HCT116 (cell line): Measurements from ENCODE around the gene SEPTIN6. TPM values are rescaled to one million over a fixed set of nuclear protein-coding genes. Genes with fewer than 3 reads are reported as not detected.

Experiments used
- ATAC-seq: fragments of 200-7000 bp; cut with Tn5 transposase; 2 replicates; pipeline ENCODE4 v1.9.1; 2020; ENCODE audit warnings: mild to moderate bottlenecking, moderate library complexity
- BruUV-seq: library from RNA; stranded (reverse); fragments of 400-500 nt; replicated peaks from 2 replicates; lab custom pipeline; 2021; lab: Mats Ljungman, UMichigan
- CTCF ChIA-PET: fragments of 300-600 bp; sonication (Branson Sonifier 250); formaldehyde crosslinking; loops from one replicate; lab custom pipeline; 2021; ENCODE audit warnings: antibody characterized with exemption; lab: Charles Lee
- POLR2A ChIA-PET: fragments of 300-600, 350-600 bp; sonication (Branson Sonifier 250); formaldehyde crosslinking; loops from one replicate; lab custom pipeline; 2021; ENCODE audit warnings: antibody characterized with exemption; lab: Charles Lee
- RAD21 ChIA-PET, 2 experiments: fragments of 300-600 bp; sonication (Branson Sonifier 250); formaldehyde crosslinking; loops; one replicate each; lab custom pipeline; 2023; ENCODE audit warnings: low total read pairs in 2 of 2; ENCODE audit not compliant: uncharacterized antibody in 2 of 2, unreplicated experiment in 2 of 2, low non-redundant PET in 1 of 2; lab: Charles Lee
- DNase-seq: peaks from one replicate; pipeline ENCODE4 v3.0.0-alpha.2; 2010; ENCODE audit warnings: low read depth, low spot score
- H2AFZ ChIP-seq: fragments of 200-600 bp; shearing (Covaris generic), sonication (generic); 2 replicates; pipeline ENCODE4 v1.6.1; 2017; ENCODE audit warnings: low read depth, mixed run types, mixed read lengths, antibody characterized with exemption, low read length; ENCODE audit not compliant: poor library complexity, severe bottlenecking
- H3K27ac ChIP-seq: 2 replicates; pipeline ENCODE4 v1.5.1; 2012; ENCODE audit warnings: low read depth, low read length
- H3K27me3 ChIP-seq: fragments of 200-600 bp; sonication (generic); 2 replicates; pipeline ENCODE4 v1.6.1; 2016; ENCODE audit warnings: mixed run types, low read length, mixed read lengths; ENCODE audit not compliant: insufficient read depth
- H3K36me3 ChIP-seq, 2 experiments: fragments of 200-500 bp in 1 of 2; fragments of 200-600 bp in 1 of 2; sonication (Bioruptor generic) in 1 of 2; sonication (generic) in 1 of 2; 2 replicates each; pipeline versions ENCODE4 v1.5.1 to v1.6.1; 2014 to 2016; ENCODE audit warnings: low read length in 2 of 2, inconsistent platforms in 1 of 2, mixed read lengths in 1 of 2, mixed run types in 1 of 2; ENCODE audit not compliant: insufficient read depth in 2 of 2, control insufficient read depth in 1 of 2
- H3K4me1 ChIP-seq, 2 experiments: fragments of 200-600 bp in 1 of 2; sonication (generic) in 1 of 2; 2 replicates each; pipeline versions ENCODE4 v1.5.1 to v1.6.1; 2012 to 2017; ENCODE audit warnings: low read length in 2 of 2, inconsistent platforms in 1 of 2, mild to moderate bottlenecking in 1 of 2, mixed read lengths in 1 of 2, mixed run types in 1 of 2, moderate library complexity in 1 of 2; ENCODE audit not compliant: insufficient read depth in 2 of 2, control insufficient read depth in 1 of 2
- H3K4me2 ChIP-seq: fragments of 200-600 bp; sonication (generic); 2 replicates; pipeline ENCODE4 v1.6.1; 2017; ENCODE audit warnings: mixed run types, low read length, mixed read lengths
- H3K4me3 ChIP-seq, 2 experiments: fragments of 200-600 bp in 1 of 2; sonication (generic) in 1 of 2; replicated peaks in 1 of 2; 2 replicates each; pipeline ENCODE4 v1.5.1; 2011 to 2016; ENCODE audit warnings: low read length in 2 of 2, control low read depth in 1 of 2, low read depth in 1 of 2, mild to moderate bottlenecking in 1 of 2, mixed read lengths in 1 of 2, mixed run types in 1 of 2
- H3K79me2 ChIP-seq: fragments of 200-600 bp; sonication (generic); 2 replicates; pipeline ENCODE4 v1.6.1; 2017; ENCODE audit warnings: mild to moderate bottlenecking, mixed run types, low read length, moderate library complexity, mixed read lengths; ENCODE audit not compliant: insufficient read depth
- H3K9ac ChIP-seq: fragments of 200-600 bp; sonication (generic); 2 replicates; pipeline ENCODE4 v1.6.1; 2016; ENCODE audit warnings: low read length, mixed read lengths
- H3K9me2 ChIP-seq: fragments of 200-600 bp; sonication (generic), shearing (Covaris generic); 2 replicates; pipeline ENCODE4 v1.6.1; 2017; ENCODE audit warnings: mixed run types, mild to moderate bottlenecking, moderate library complexity; ENCODE audit not compliant: insufficient read depth
- H3K9me3 ChIP-seq, 2 experiments: fragments of 200-500 bp in 1 of 2; fragments of 200-600 bp in 1 of 2; sonication (Bioruptor generic) in 1 of 2; sonication (generic) in 1 of 2; 2 replicates each; pipeline ENCODE4 v1.6.1; 2014 to 2017; ENCODE audit warnings: low read length in 2 of 2, mixed read lengths in 2 of 2, inconsistent platforms in 1 of 2, low read depth in 1 of 2, mild to moderate bottlenecking in 1 of 2, mixed run types in 1 of 2, moderate library complexity in 1 of 2; ENCODE audit not compliant: control insufficient read depth in 1 of 2, insufficient read depth in 1 of 2
- H4K20me1 ChIP-seq: fragments of 200-600 bp; sonication (generic), shearing (Covaris generic); 2 replicates; pipeline ENCODE4 v1.6.1; 2017; ENCODE audit warnings: mixed run types, mild to moderate bottlenecking, moderate library complexity; ENCODE audit not compliant: insufficient read depth
- CBX3 ChIP-seq: IDR thresholded peaks from 2 replicates; pipeline ENCODE4 v1.6.1; 2012; ENCODE audit warnings: low read depth
- ELF1 ChIP-seq: IDR thresholded peaks from 2 replicates; pipeline ENCODE4 v1.6.1; 2012; ENCODE audit warnings: low read depth, borderline replicate concordance
- EZH2 ChIP-seq: fragments of 200-600 bp; sonication (generic); IDR thresholded peaks from 2 replicates; pipeline ENCODE4 v1.6.1; 2017; ENCODE audit warnings: antibody characterized with exemption, mixed run types
- FOSL1 ChIP-seq: IDR thresholded peaks from 2 replicates; pipeline ENCODE4 v1.6.1; 2012; ENCODE audit warnings: low read depth
- JUND ChIP-seq: IDR thresholded peaks from 2 replicates; pipeline ENCODE4 v1.6.1; 2012
- POLR2A ChIP-seq: IDR thresholded peaks from 2 replicates; pipeline ENCODE4 v1.7.0; 2011; ENCODE audit warnings: borderline replicate concordance; ENCODE audit not compliant: insufficient read depth, insufficient read length; ENCODE audit errors: extremely low read depth
- POLR2AphosphoS5 ChIP-seq: IDR thresholded peaks from 2 replicates; pipeline ENCODE4 v1.6.1; 2011; ENCODE audit warnings: mild to moderate bottlenecking, low read depth, low read length, moderate library complexity
- REST ChIP-seq: IDR thresholded peaks from 2 replicates; pipeline ENCODE4 v1.6.1; 2012; ENCODE audit warnings: low read depth
- SP1 ChIP-seq: IDR thresholded peaks from 2 replicates; pipeline ENCODE4 v1.6.1; 2012; ENCODE audit warnings: low read depth
- ZFX ChIP-seq: fragments of 450-650 bp; IDR thresholded peaks from 2 replicates; pipeline ENCODE4 v1.6.1; 2017
- ZNF274 ChIP-seq: fragments of 200-500 bp; sonication (Bioruptor generic); IDR thresholded peaks from 2 replicates; pipeline ENCODE4 v1.6.1; 2014; ENCODE audit warnings: mild to moderate bottlenecking, low read depth, low read length, inconsistent platforms
- intact Hi-C: fragments of 100-400 bp; cut with micrococcal nuclease; formaldehyde crosslinking; loops from 2 replicates; pipeline ENCODE4 v1.10.0; 2022
- total RNA-seq: library from RNA; stranded (reverse); gene quantifications from one replicate; pipeline ENCODE4 v1.2.1, GENCODE V29; 2021; ENCODE audit not compliant: unreplicated experiment
- TF ChIP-seq, protein P1 (sequence below), 3 experiments: fragments of 200-600 bp in 1 of 3; sonication (generic) in 1 of 3; IDR thresholded peaks in 2 of 3; conservative IDR thresholded peaks in 1 of 3; 2 replicates each; pipeline ENCODE4 v1.5.1; 2012 to 2017; ENCODE audit warnings: low read depth in 2 of 3, low read length in 2 of 3, antibody characterized with exemption in 1 of 3, borderline replicate concordance in 1 of 3, control low read depth in 1 of 3, mild to moderate bottlenecking in 1 of 3, mixed read lengths in 1 of 3, mixed run types in 1 of 3, moderate library complexity in 1 of 3; ENCODE audit not compliant: insufficient read depth in 1 of 3
- TF ChIP-seq, protein P2 (sequence below): IDR thresholded peaks from 2 replicates; pipeline ENCODE4 v1.6.1; 2012

SEPTIN6 gene
- total RNA-seq, 1 experiment from 2014 or later = 10.8 TPM

DNA sequence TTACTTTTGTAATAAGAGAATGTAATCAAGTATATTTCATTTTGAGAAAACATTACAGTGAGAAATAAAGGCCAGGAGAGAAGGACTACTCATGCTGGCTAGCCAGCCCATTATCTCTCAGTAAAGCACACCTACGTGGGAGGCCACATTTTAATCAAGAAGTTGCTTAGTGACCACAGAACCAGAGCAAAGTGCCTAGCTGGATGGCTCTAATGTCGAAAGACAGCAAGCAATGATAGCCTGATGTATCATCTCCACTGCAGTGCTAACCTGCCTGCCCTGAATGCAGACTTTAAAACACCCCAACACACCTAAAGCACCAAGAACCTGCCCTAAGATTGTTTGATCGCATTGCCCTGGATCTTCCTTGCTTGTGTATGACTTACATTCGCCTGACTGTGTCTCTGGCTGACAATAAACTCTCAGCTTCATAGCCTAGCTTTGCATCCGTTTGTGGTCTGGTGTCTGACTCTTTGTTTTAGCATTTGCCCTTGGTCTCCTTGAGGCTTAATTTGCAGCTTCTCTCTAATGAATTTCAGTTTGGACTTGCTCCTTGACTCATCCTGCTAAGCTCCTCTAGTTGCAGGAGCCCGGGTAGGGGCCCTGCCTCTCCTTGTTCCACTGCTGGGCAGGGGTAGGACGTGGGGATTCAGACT, 34.1 kb upstream of the SEPTIN6 start (continued):
- TF ChIP-seq, protein P1, sequence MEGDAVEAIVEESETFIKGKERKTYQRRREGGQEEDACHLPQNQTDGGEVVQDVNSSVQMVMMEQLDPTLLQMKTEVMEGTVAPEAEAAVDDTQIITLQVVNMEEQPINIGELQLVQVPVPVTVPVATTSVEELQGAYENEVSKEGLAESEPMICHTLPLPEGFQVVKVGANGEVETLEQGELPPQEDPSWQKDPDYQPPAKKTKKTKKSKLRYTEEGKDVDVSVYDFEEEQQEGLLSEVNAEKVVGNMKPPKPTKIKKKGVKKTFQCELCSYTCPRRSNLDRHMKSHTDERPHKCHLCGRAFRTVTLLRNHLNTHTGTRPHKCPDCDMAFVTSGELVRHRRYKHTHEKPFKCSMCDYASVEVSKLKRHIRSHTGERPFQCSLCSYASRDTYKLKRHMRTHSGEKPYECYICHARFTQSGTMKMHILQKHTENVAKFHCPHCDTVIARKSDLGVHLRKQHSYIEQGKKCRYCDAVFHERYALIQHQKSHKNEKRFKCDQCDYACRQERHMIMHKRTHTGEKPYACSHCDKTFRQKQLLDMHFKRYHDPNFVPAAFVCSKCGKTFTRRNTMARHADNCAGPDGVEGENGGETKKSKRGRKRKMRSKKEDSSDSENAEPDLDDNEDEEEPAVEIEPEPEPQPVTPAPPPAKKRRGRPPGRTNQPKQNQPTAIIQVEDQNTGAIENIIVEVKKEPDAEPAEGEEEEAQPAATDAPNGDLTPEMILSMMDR (IDR thresholded peaks at IDR 0.05 in 2 of 3, conservative IDR thresholded peaks at IDR 0.05 in 1 of 3; ENCODE audit: borderline replicate concordance in 1 of 3, insufficient read depth in 1 of 3, low read depth in 2 of 3, low read length in 2 of 3) = no peak
- TF ChIP-seq FOSL1 (no peak), ZFX (no peak), CBX3 (no peak), POLR2AphosphoS5 (no peak)

- no peaks in the 10 kb centered on the region for H3K9me3 ChIP-seq
- H2AFZ ChIP-seq = no peak overlapping the region
- no TSS peak for BruUV-seq
- intact Hi-C loops = no loop called here
- H3K9me2 ChIP-seq = no peaks in the 10 kb centered on the region
- no peaks in the 10 kb centered on the region for H3K27me3 ChIP-seq
- no peak overlapping the region for H3K27ac ChIP-seq
- TF ChIP-seq REST = no peak
- no peak for TF ChIP-seq SP1
- no peak for TF ChIP-seq POLR2AphosphoS5
- TF ChIP-seq ELF1 = no peak
- TF ChIP-seq, protein P1 (IDR thresholded peaks at IDR 0.05 in 2 of 3, conservative IDR thresholded peaks at IDR 0.05 in 1 of 3; ENCODE audit: borderline replicate concordance in 1 of 3, insufficient read depth in 1 of 3, low read depth in 2 of 3, low read length in 2 of 3) = no peak
- no peak for TF ChIP-seq EZH2
- TF ChIP-seq, protein P2, sequence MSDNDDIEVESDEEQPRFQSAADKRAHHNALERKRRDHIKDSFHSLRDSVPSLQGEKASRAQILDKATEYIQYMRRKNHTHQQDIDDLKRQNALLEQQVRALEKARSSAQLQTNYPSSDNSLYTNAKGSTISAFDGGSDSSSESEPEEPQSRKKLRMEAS = no peak
- TF ChIP-seq ZNF274 = no peak
- no peak for TF ChIP-seq POLR2A
- TF ChIP-seq ZFX = no peak
- TF ChIP-seq JUND = no peak
- RAD21 ChIA-PET = no interaction called here
- no peak overlapping the region for H3K4me2 ChIP-seq
- no peak for DNase-seq
- H3K4me1 ChIP-seq = no peaks in the 10 kb centered on the region
- H3K36me3 ChIP-seq = no peaks in the 10 kb centered on the region
- POLR2A ChIA-PET = no interaction called here
- no peaks in the 10 kb centered on the region for H4K20me1 ChIP-seq
- H3K79me2 ChIP-seq = no peaks in the 10 kb centered on the region
- H3K4me3 ChIP-seq = no peak overlapping the region
- no peak for ATAC-seq
- no peak overlapping the region for H3K9ac ChIP-seq
- CTCF ChIA-PET = no interaction called here
Observed at GRCh38 chrX:119721926-119722325, 29.0 kb upstream of the SEPTIN6 start.
